OCI-LY1 (cell line): Measurements from ENCODE around the gene PTCD3.

Experiments
- H2AFZ ChIP-seq: fragments of 200-600 bp; sonication (generic), shearing (Covaris generic); 2 replicates; pipeline ENCODE4 v1.6.0; 2014; ENCODE audit warnings: antibody characterized with exemption, mild to moderate bottlenecking, low read length
- H3F3A ChIP-seq: fragments of 200-600 bp; sonication (generic), shearing (Covaris generic); 2 replicates; pipeline ENCODE4 v1.6.0; 2014; ENCODE audit warnings: mild to moderate bottlenecking, antibody characterized with exemption, low read length, moderate library complexity; ENCODE audit not compliant: insufficient read depth
- H3K27ac ChIP-seq: fragments of 200-600 bp; sonication (generic); 2 replicates; pipeline ENCODE4 v1.5.1; 2014; ENCODE audit warnings: low read length, mixed run types, mild to moderate bottlenecking, low read depth; ENCODE audit not compliant: poor library complexity, severe bottlenecking
- H3K27me3 ChIP-seq: fragments of 200-600 bp; sonication (generic); 2 replicates; pipeline ENCODE4 v1.6.0; 2014; ENCODE audit warnings: antibody characterized with exemption, mild to moderate bottlenecking, low read length, moderate library complexity; ENCODE audit not compliant: insufficient read depth
- H3K36me3 ChIP-seq: fragments of 200-600 bp; sonication (generic); 2 replicates; pipeline ENCODE4 v1.6.1; 2014; ENCODE audit warnings: mild to moderate bottlenecking, antibody characterized with exemption, low read length, moderate library complexity, mixed read lengths; ENCODE audit not compliant: insufficient read depth
- H3K4me1 ChIP-seq: fragments of 200-600 bp; sonication (generic); 2 replicates; pipeline ENCODE4 v1.5.1; 2014; ENCODE audit warnings: mild to moderate bottlenecking, low read length, moderate library complexity; ENCODE audit not compliant: insufficient read depth, severe bottlenecking
- H3K4me2 ChIP-seq: fragments of 200-600 bp; sonication (generic), shearing (Covaris generic); 2 replicates; pipeline ENCODE4 v1.6.1; 2014; ENCODE audit warnings: low read length
- H3K4me3 ChIP-seq: fragments of 200-600 bp; sonication (generic); 2 replicates; pipeline ENCODE4 v1.5.1; 2014; ENCODE audit warnings: low read length, low read depth, mild to moderate bottlenecking, mixed read lengths; ENCODE audit not compliant: poor library complexity, severe bottlenecking
- H3K79me2 ChIP-seq: fragments of 200-600 bp; shearing (Covaris generic); 2 replicates; pipeline ENCODE4 v1.6.1; 2016; ENCODE audit warnings: mixed run types, low read length, mixed read lengths; ENCODE audit not compliant: insufficient read depth
- H3K9ac ChIP-seq: fragments of 200-600 bp; sonication (generic), shearing (Covaris generic); 2 replicates; pipeline ENCODE4 v1.6.1; 2014; ENCODE audit warnings: mild to moderate bottlenecking, low read length, mixed read lengths
- H3K9me2 ChIP-seq: fragments of 200-600 bp; sonication (generic), shearing (Covaris generic); 2 replicates; pipeline ENCODE4 v1.6.1; 2014; ENCODE audit warnings: low read depth, mild to moderate bottlenecking, low read length, mixed read lengths
- H3K9me3 ChIP-seq: fragments of 200-600 bp; shearing (Covaris generic); 2 replicates; pipeline ENCODE4 v1.6.1; 2014; ENCODE audit warnings: low read length, mixed read lengths
- H4K20me1 ChIP-seq: fragments of 200-600 bp; sonication (generic), shearing (Covaris generic); 2 replicates; pipeline ENCODE4 v1.6.0; 2016; ENCODE audit warnings: mild to moderate bottlenecking, low read length; ENCODE audit not compliant: insufficient read depth
- CTCF ChIP-seq: fragments of 200-600 bp; sonication (generic), shearing (Covaris generic); IDR thresholded peaks from 2 replicates; pipeline ENCODE4 v1.5.1; 2017; ENCODE audit warnings: mild to moderate bottlenecking, antibody characterized with exemption, low read length, moderate library complexity, mixed read lengths
- EZH2 ChIP-seq: fragments of 200-600 bp; sonication (generic), shearing (Covaris generic); IDR thresholded peaks from 2 replicates; pipeline ENCODE4 v1.8.0; 2017; ENCODE audit warnings: borderline replicate concordance, mixed run types, mild to moderate bottlenecking, antibody characterized with exemption, low read length, moderate library complexity, mixed read lengths

Gene PTCD3

GRCh38 chr2:86094229-86094628 is 11.8 kb upstream of the PTCD3 start:
- no peaks in the 10 kb centered on the region; the same call in 1 of the 2 replicates for H4K20me1 ChIP-seq
- no peaks in the 10 kb centered on the region for H3K9me2 ChIP-seq
- H3K79me2 ChIP-seq = no peaks in the 10 kb centered on the region; the same call in 1 of the 2 replicates
- H3K36me3 ChIP-seq = peaks cover 82% of the 10 kb centered on the region
- H3K4me1 ChIP-seq = no peaks in the 10 kb centered on the region
- H2AFZ ChIP-seq = no peak overlapping the region
- H3K9me3 ChIP-seq = no peaks in the 10 kb centered on the region
- no peaks in the 10 kb centered on the region for H3F3A ChIP-seq
- H3K4me3 ChIP-seq = no peak overlapping the region
- no peaks in the 10 kb centered on the region for H3K27me3 ChIP-seq
- no peak overlapping the region for H3K27ac ChIP-seq
- H3K4me2 ChIP-seq = no peak overlapping the region
- TF ChIP-seq CTCF (no peak), EZH2 (no peak)
- no peak overlapping the region for H3K9ac ChIP-seq

GRCh38 chr2:86097114-86097896 is 8.7 kb upstream of the PTCD3 start:
- Histone ChIP-seq H3K27me3 (no peaks in the 10 kb centered on the region), H3K9ac (no peak overlapping the region), H4K20me1 (no peaks in the 10 kb centered on the region; the same call in 1 of the 2 replicates), H3K27ac (no peak overlapping the region), H3K4me1 (no peaks in the 10 kb centered on the region), H3F3A (no peaks in the 10 kb centered on the region), H3K9me3 (no peaks in the 10 kb centered on the region), H3K79me2 (peaks cover 20% of the 10 kb centered on the region), H3K4me2 (no peak overlapping the region), H2AFZ (no peak overlapping the region), H3K4me3 (no peak overlapping the region), H3K9me2 (no peaks in the 10 kb centered on the region), H3K36me3 (peaks cover 92% of the 10 kb centered on the region)
- TF ChIP-seq EZH2 = no peak
- no peak for TF ChIP-seq CTCF

- peaks cover 93% of the 10 kb centered on the region for H3K36me3 ChIP-seq
Measured at GRCh38 chr2:86097913-86098312, 8.1 kb upstream of the PTCD3 start.

More at GRCh38 chr2:86097913-86098312, 8.1 kb upstream of the PTCD3 start:
- Histone ChIP-seq H2AFZ (no peak overlapping the region), H4K20me1 (no peaks in the 10 kb centered on the region; the same call in 1 of the 2 replicates), H3K9ac (no peak overlapping the region), H3F3A (no peaks in the 10 kb centered on the region), H3K4me1 (no peaks in the 10 kb centered on the region), H3K4me2 (no peak overlapping the region), H3K9me3 (no peaks in the 10 kb centered on the region), H3K27ac (no peak overlapping the region), H3K4me3 (no peak overlapping the region), H3K27me3 (no peaks in the 10 kb centered on the region), H3K9me2 (no peaks in the 10 kb centered on the region), H3K79me2 (peaks cover 26% of the 10 kb centered on the region)
- TF ChIP-seq CTCF = no peak
- TF ChIP-seq EZH2 = no peak
